ENCODE measurements around the gene AGL.

DNA sequence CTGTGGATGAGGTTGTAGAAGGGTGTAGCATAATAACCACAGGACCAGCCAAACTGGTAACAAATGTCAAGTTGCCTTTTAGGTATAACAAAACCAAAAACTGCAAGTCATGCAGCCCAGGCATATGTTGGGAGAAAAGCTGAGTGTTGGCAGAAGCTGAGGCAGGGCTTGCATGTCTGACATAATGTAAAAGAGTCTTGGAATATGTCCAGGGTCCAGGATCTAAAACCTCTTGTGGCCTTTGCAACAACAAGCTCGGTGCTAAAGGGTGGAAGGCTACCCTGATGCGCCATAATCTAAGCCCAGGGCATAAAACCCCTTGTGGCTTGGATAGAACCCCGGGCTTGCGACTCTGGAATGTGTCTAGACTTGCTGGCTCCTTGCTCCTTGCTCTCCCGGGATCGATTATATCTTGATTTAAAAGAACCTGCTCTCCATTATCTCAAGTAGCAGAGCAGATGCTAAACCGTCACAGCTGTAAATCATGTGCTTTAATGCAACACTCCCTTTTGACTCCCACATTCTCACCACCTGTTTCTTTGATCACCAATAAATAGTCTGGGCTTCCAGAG is 93.1 kb downstream of the AGL start:
- TF ChIP-seq, protein P1, sequence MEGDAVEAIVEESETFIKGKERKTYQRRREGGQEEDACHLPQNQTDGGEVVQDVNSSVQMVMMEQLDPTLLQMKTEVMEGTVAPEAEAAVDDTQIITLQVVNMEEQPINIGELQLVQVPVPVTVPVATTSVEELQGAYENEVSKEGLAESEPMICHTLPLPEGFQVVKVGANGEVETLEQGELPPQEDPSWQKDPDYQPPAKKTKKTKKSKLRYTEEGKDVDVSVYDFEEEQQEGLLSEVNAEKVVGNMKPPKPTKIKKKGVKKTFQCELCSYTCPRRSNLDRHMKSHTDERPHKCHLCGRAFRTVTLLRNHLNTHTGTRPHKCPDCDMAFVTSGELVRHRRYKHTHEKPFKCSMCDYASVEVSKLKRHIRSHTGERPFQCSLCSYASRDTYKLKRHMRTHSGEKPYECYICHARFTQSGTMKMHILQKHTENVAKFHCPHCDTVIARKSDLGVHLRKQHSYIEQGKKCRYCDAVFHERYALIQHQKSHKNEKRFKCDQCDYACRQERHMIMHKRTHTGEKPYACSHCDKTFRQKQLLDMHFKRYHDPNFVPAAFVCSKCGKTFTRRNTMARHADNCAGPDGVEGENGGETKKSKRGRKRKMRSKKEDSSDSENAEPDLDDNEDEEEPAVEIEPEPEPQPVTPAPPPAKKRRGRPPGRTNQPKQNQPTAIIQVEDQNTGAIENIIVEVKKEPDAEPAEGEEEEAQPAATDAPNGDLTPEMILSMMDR (conservative IDR thresholded peaks at IDR 0.05; ENCODE audit: low read length): no peak
- TF ChIP-seq EZH2phosphoT487 (IDR thresholded peaks at IDR 0.05; ENCODE audit: borderline replicate concordance, low read depth, low read length): no peak

Data from OCI-LY7 (cell line).